HEK293 (cell line): Measurements from ENCODE around the gene MRPL23.

Experiments
- CTCF ChIA-PET: fragments of 350-600 bp; formaldehyde crosslinking; extraction: SDS; loops from one replicate; lab custom pipeline; 2021; ENCODE audit warnings: antibody characterized with exemption; lab: Yijun Ruan, JAX
- POLR2A ChIA-PET: fragments of 300-600 bp; formaldehyde crosslinking; extraction: SDS; loops from one replicate; lab custom pipeline; 2020; ENCODE audit warnings: antibody characterized with exemption, inconsistent platforms; lab: Yijun Ruan, JAX
- H3K27ac ChIP-seq: fragments of 200-500 bp; sonication (Bioruptor generic); 2 replicates; pipeline ENCODE4 v1.5.1; 2014; ENCODE audit warnings: low read depth, low read length, control low read depth, inconsistent platforms; ENCODE audit errors: extremely low read depth
- H3K36me3 ChIP-seq, 2 experiments: fragments of 200-500 bp in 1 of 2; sonication (Bioruptor generic) in 1 of 2; 1 replicate in 1 of 2; 2 replicates in 1 of 2; pipeline ENCODE4 v1.5.1; 2014 to 2017; ENCODE audit warnings: inconsistent platforms in 2 of 2, low read length in 2 of 2; ENCODE audit not compliant: control insufficient read depth in 2 of 2, insufficient read depth in 1 of 2
- H3K4me1 ChIP-seq: fragments of 200-500 bp; sonication (Bioruptor generic); 2 replicates; pipeline ENCODE4 v1.5.1; 2014; ENCODE audit warnings: mild to moderate bottlenecking, low read length, inconsistent platforms; ENCODE audit not compliant: control insufficient read depth, insufficient read depth
- H3K4me3 ChIP-seq: 2 replicates; pipeline ENCODE4 v1.5.1; 2011; ENCODE audit warnings: low read depth, mild to moderate bottlenecking, control low read depth, low read length, moderate library complexity
- H3K9me3 ChIP-seq: fragments of 200-500 bp; sonication (Bioruptor generic); 2 replicates; pipeline ENCODE4 v1.5.1; 2014; ENCODE audit warnings: low read depth, low read length, inconsistent platforms; ENCODE audit not compliant: control insufficient read depth, insufficient read depth
- KLF8 ChIP-seq: fragments of 450-650 bp; formaldehyde crosslinking; IDR thresholded peaks from 2 replicates; pipeline ENCODE4 v1.5.1; 2016; ENCODE audit warnings: missing biosample characterization, missing genetic modification characterization
- KLF9 ChIP-seq: fragments of 450-650 bp; formaldehyde crosslinking; IDR thresholded peaks from 2 replicates; pipeline ENCODE4 v1.5.1; 2016; ENCODE audit warnings: missing biosample characterization, missing genetic modification characterization, low read depth
- REPIN1 ChIP-seq: fragments of 450-650 bp; formaldehyde crosslinking; IDR thresholded peaks from 2 replicates; pipeline ENCODE4 v1.5.1; 2017; ENCODE audit warnings: missing biosample characterization, missing genetic modification characterization, low read depth
- ZBTB48 ChIP-seq: fragments of 450-650 bp; formaldehyde crosslinking; IDR thresholded peaks from 2 replicates; pipeline ENCODE4 v1.5.1; 2016; ENCODE audit warnings: missing biosample characterization, missing genetic modification characterization
- ZFP37 ChIP-seq: fragments of 450-650 bp; formaldehyde crosslinking; IDR thresholded peaks from 2 replicates; pipeline ENCODE4 v1.5.1; 2016; ENCODE audit warnings: missing biosample characterization, missing genetic modification characterization
- ZNF138 ChIP-seq: fragments of 450-650 bp; formaldehyde crosslinking; IDR thresholded peaks from 2 replicates; pipeline ENCODE4 v1.5.1; 2016; ENCODE audit warnings: missing biosample characterization, missing genetic modification characterization, borderline replicate concordance
- ZNF223 ChIP-seq: fragments of 450-650 bp; formaldehyde crosslinking; IDR thresholded peaks from 2 replicates; pipeline ENCODE4 v1.5.1; 2016; ENCODE audit warnings: missing biosample characterization, missing genetic modification characterization
- ZNF544 ChIP-seq: fragments of 450-650 bp; formaldehyde crosslinking; IDR thresholded peaks from 2 replicates; pipeline ENCODE4 v1.5.0; 2017; ENCODE audit warnings: missing biosample characterization, missing genetic modification characterization
- TF ChIP-seq, protein P1 (sequence below): fragments of 450-650 bp; formaldehyde crosslinking; IDR thresholded peaks from 2 replicates; pipeline ENCODE4 v1.5.1; 2016; ENCODE audit warnings: missing biosample characterization, missing genetic modification characterization
- TF ChIP-seq, protein P2 (sequence below): fragments of 450-650 bp; formaldehyde crosslinking; conservative IDR thresholded peaks from 2 replicates; pipeline ENCODE4 v1.5.1; 2016; ENCODE audit warnings: low read depth, missing biosample characterization, missing genetic modification characterization

Gene MRPL23

GRCh38 chr11:1994121-1994520 lies 47.0 kb downstream of the MRPL23 start (continued):
- TF ChIP-seq, protein P1, sequence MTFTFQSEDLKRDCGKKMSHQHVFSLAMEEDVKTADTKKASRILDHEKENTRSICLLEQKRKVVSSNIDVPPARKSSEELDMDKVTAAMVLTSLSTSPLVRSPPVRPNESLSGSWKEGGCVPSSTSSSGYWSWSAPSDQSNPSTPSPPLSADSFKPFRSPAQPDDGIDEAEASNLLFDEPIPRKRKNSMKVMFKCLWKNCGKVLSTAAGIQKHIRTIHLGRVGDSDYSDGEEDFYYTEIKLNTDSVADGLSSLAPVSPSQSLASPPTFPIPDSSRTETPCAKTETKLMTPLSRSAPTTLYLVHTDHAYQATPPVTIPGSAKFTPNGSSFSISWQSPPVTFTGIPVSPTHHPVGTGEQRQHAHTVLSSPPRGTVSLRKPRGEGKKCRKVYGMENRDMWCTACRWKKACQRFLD (tag by site-specific recombination): no peak
- no peak for TF ChIP-seq KLF8 (tag by site-specific recombination)

- POLR2A ChIA-PET: no interaction called here
- H3K4me3 ChIP-seq: no peak within 1 kb of the TSS
- CTCF ChIA-PET: interaction anchor here (0.6 to 2.3 kb wide), 7 partner anchors 38 to 475 kb away, joined by 3 to 22 read pairs (median 3); no protein-coding TSS in a partner anchor
- H3K4me1 ChIP-seq: no peaks in the 10 kb centered on the region
- TF ChIP-seq, protein P2, sequence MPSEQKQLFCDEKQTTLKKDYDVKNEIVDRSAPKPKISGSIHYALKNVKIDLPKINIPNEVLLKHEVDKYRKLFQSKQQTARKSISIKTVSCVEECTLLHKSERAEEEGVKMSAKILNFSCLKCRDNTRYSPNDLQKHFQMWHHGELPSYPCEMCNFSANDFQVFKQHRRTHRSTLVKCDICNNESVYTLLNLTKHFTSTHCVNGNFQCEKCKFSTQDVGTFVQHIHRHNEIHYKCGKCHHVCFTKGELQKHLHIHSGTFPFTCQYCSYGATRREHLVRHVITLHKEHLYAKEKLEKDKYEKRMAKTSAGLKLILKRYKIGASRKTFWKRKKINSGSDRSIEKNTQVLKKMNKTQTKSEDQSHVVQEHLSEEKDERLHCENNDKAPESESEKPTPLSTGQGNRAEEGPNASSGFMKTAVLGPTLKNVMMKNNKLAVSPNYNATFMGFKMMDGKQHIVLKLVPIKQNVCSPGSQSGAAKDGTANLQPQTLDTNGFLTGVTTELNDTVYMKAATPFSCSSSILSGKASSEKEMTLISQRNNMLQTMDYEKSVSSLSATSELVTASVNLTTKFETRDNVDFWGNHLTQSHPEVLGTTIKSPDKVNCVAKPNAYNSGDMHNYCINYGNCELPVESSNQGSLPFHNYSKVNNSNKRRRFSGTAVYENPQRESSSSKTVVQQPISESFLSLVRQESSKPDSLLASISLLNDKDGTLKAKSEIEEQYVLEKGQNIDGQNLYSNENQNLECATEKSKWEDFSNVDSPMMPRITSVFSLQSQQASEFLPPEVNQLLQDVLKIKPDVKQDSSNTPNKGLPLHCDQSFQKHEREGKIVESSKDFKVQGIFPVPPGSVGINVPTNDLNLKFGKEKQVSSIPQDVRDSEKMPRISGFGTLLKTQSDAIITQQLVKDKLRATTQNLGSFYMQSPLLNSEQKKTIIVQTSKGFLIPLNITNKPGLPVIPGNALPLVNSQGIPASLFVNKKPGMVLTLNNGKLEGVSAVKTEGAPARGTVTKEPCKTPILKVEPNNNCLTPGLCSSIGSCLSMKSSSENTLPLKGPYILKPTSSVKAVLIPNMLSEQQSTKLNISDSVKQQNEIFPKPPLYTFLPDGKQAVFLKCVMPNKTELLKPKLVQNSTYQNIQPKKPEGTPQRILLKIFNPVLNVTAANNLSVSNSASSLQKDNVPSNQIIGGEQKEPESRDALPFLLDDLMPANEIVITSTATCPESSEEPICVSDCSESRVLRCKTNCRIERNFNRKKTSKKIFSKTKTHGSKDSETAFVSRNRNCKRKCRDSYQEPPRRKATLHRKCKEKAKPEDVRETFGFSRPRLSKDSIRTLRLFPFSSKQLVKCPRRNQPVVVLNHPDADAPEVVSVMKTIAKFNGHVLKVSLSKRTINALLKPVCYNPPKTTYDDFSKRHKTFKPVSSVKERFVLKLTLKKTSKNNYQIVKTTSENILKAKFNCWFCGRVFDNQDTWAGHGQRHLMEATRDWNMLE (tag by site-specific recombination): no peak
- TF ChIP-seq ZNF138 (tag by site-specific recombination): no peak
- TF ChIP-seq KLF9: no peak
- no peak for TF ChIP-seq ZNF223 (tag by site-specific recombination)
- H3K9me3 ChIP-seq: no peaks in the 10 kb centered on the region
- no peaks in the 10 kb centered on the region for H3K36me3 ChIP-seq
- H3K27ac ChIP-seq: no peak within 1 kb of the TSS
Measured at GRCh38 chr11:1997755-1998154, 50.6 kb downstream of the MRPL23 start, which contains the start of gene H19. Gene H19 (minus strand): TSS chr11:1997842.

DNA sequence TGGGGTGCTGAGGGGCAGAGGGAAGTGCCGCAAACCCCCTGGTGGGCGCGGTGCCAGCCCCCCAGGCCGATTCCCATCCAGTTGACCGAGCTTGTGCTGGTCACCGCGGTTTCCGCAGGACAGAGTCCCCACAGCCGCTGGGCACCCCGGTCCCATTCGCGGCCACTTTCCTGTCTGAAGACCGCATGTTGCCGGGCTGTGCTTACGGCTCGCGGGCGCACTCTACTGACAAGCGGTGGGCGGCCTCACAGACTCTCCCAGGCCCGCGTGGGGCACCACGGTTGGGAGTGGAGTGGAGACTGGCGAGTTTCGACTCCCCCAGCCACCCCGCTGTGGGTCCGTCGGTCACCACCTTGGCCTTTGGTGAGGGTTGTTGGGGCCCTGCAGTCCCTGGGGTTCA lies 51.2 kb downstream of the MRPL23 start:
- no peaks in the 10 kb centered on the region for H3K36me3 ChIP-seq
- no peak overlapping the region for H3K27ac ChIP-seq
- TF ChIP-seq ZBTB48 (tag by site-specific recombination): no peak
- TF ChIP-seq ZNF544 (tag by site-specific recombination): no peak
- no peaks in the 10 kb centered on the region for H3K4me1 ChIP-seq
- ChIA-PET CTCF (interaction anchor here (0.9 to 2.3 kb wide), 4 partner anchors 38 to 475 kb away, joined by 3 to 22 read pairs (median 3); no protein-coding TSS in a partner anchor), POLR2A (no interaction called here)
- no peak overlapping the region for H3K4me3 ChIP-seq
- no peaks in the 10 kb centered on the region for H3K9me3 ChIP-seq

- H3K9me3 ChIP-seq: no peaks in the 10 kb centered on the region
- H3K27ac ChIP-seq: no peak overlapping the region
- H3K4me1 ChIP-seq: no peaks in the 10 kb centered on the region
- TF ChIP-seq ZFP37 (tag by site-specific recombination) (no peak), REPIN1 (no peak)
- H3K36me3 ChIP-seq: no peaks in the 10 kb centered on the region
- POLR2A ChIA-PET: no interaction called here
- no peak overlapping the region for H3K4me3 ChIP-seq
- CTCF ChIA-PET: interaction anchor here (0.6 to 2.3 kb wide), 13 partner anchors 11 to 533 kb away, joined by 3 to 22 read pairs (median 4); no protein-coding TSS in a partner anchor
Measured at GRCh38 chr11:1998861-1999260, 51.7 kb downstream of the MRPL23 start.
